Vagina (tissue), 2 donors: ENCODE results near the gene PEX26. TPM values are rescaled to one million over a fixed set of nuclear protein-coding genes. Genes with fewer than 3 reads are reported as not detected.

ENCODE experiments used
- DNase-seq, 2 donors: peaks; one replicate each; pipeline ENCODE4 v3.0.0-alpha.2; 2017; ENCODE audit errors: extremely low spot score in 2 of 2
- H3K27ac ChIP-seq: fragments of 200-600 bp; sonication (generic); one replicate; pipeline ENCODE4 v1.5.1; 2019
- H3K27me3 ChIP-seq: fragments of 200-600 bp; sonication (generic); one replicate; pipeline ENCODE4 v1.5.1; 2019
- H3K36me3 ChIP-seq, 2 donors: fragments of 200-600 bp; sonication (generic); one replicate each; pipeline ENCODE4 v1.5.1; 2017 to 2019
- H3K4me1 ChIP-seq: fragments of 200-600 bp; sonication (generic); one replicate; pipeline ENCODE4 v1.5.1; 2019
- H3K4me3 ChIP-seq, 2 donors: fragments of 200-600 bp; sonication (generic); 1 replicate in 1 of 2; 2 replicates in 1 of 2; pipeline ENCODE4 v1.5.1; 2016 to 2019
- H3K9me3 ChIP-seq: fragments of 200-600 bp; sonication (generic); one replicate; pipeline ENCODE4 v1.5.1; 2019
- CTCF ChIP-seq, 3 experiments: fragments of 450-650 bp in 2 of 3; fragments of 200-600 bp in 1 of 3; sonication (generic) in 1 of 3; IDR thresholded peaks; one replicate each; pipeline ENCODE4 v1.5.1; 2017 to 2019; ENCODE audit warnings: antibody characterized with exemption in 3 of 3, mild to moderate bottlenecking in 2 of 3, moderate library complexity in 2 of 3
- POLR2A ChIP-seq, 2 donors: fragments of 450-650 bp; IDR thresholded peaks; one replicate each; pipeline ENCODE4 v1.6.1; 2017; ENCODE audit warnings: antibody characterized with exemption in 2 of 2, mild to moderate bottlenecking in 2 of 2, moderate library complexity in 2 of 2
- POLR2AphosphoS5 ChIP-seq, 2 donors: sonication (generic); formaldehyde crosslinking; IDR thresholded peaks; one replicate each; pipeline ENCODE4 v1.9.0; 2017; ENCODE audit warnings: antibody characterized with exemption in 2 of 2, mild to moderate bottlenecking in 2 of 2, low read depth in 1 of 2; ENCODE audit not compliant: insufficient read depth in 1 of 2
- intact Hi-C: fragments of 100-400 bp; cut with DNase I; formaldehyde crosslinking; loops from one replicate; pipeline ENCODE4 v1.15.1; 2023
- total RNA-seq: library from RNA; depleted of rRNA; stranded (reverse); fragments of >200 nt; gene quantifications from one replicate; pipeline ENCODE4 v1.2.3, GENCODE V29; 2016

The PEX26 gene
- total RNA-seq, 1 donor from 2014 or later, result 25.5 TPM

DNA sequence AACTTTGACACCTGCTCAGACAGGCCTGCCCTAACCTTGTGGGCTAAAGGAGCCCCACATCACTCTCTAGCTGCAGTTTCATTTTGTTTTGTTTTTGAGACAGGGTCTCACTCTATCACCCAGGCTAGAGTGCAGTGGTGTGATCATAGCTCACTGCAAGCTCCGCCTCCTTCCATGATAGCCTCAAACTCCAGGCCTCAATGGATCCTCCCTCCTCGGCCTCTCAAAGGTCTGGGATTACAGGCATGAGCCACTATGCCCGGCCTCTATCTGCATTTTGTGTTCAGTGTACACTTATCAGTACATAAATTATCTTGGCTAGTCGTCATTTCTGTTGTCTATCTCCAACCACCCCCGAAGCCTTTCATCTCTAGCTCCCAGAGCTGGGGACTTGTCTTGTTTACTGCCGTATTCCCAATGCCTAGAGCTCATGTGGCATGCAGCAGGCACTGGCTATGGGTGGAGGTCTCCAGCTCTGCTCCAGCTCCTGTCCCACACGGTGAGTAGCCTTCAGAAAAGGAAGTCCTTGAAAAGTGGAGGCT is 22.1 kb upstream of the PEX26 start:
- Histone ChIP-seq H3K4me1 (peaks cover 31% of the 10 kb centered on the region), H3K4me3 (no peak overlapping the region), H3K36me3 (no peaks in the 10 kb centered on the region), H3K27ac (peak overlapping the region; percentile 94), H3K9me3 (no peaks in the 10 kb centered on the region), H3K27me3 (no peaks in the 10 kb centered on the region)
- DNase-seq, result no peak
- intact Hi-C loops, result no loop called here
- TF ChIP-seq CTCF (IDR thresholded peaks at IDR 0.05), result no peak
- TF ChIP-seq POLR2A (IDR thresholded peaks at IDR 0.05), result no peak
- TF ChIP-seq POLR2AphosphoS5 (IDR thresholded peaks at IDR 0.05; ENCODE audit: insufficient read depth in 1 of 2, low read depth in 1 of 2), result no peak

DNA sequence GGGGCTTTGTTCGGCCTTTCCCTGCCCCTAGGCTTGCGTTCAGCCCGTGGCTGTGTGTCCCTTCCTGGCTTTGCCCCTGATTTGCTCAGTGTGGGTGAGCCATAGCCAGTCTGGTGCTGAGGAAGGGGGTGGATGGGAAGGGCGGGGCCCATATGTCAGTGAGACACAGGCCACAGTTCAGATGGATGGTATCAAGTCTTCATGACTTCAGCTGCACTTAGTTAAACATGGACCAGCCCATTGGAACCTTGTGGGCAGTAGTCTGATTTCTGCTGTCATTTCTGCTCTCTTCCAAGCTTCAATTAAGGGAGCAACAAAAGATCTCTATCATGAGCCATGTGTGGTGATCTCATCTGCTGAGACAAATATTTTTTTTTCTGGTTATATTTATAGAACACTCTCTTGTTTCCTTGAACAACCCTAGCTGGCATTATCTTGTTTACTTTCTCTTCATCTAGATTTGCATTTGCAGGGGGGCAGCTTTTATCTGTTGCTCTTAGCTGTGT is 21.6 kb upstream of the PEX26 start:
- H3K4me1 ChIP-seq, result peaks cover 31% of the 10 kb centered on the region
- intact Hi-C loops, result no loop called here
- no peaks in the 10 kb centered on the region for H3K9me3 ChIP-seq
- peak overlapping the region; percentile 94 for H3K27ac ChIP-seq
- no peaks in the 10 kb centered on the region for H3K27me3 ChIP-seq
- TF ChIP-seq POLR2A (IDR thresholded peaks at IDR 0.05) (no peak), CTCF (IDR thresholded peaks at IDR 0.05) (no peak), POLR2AphosphoS5 (IDR thresholded peaks at IDR 0.05; ENCODE audit: insufficient read depth in 1 of 2, low read depth in 1 of 2) (peak; percentile 53 to 85)
- H3K4me3 ChIP-seq, result no peak overlapping the region
- no peaks in the 10 kb centered on the region for H3K36me3 ChIP-seq
- DNase-seq, result no peak

DNA sequence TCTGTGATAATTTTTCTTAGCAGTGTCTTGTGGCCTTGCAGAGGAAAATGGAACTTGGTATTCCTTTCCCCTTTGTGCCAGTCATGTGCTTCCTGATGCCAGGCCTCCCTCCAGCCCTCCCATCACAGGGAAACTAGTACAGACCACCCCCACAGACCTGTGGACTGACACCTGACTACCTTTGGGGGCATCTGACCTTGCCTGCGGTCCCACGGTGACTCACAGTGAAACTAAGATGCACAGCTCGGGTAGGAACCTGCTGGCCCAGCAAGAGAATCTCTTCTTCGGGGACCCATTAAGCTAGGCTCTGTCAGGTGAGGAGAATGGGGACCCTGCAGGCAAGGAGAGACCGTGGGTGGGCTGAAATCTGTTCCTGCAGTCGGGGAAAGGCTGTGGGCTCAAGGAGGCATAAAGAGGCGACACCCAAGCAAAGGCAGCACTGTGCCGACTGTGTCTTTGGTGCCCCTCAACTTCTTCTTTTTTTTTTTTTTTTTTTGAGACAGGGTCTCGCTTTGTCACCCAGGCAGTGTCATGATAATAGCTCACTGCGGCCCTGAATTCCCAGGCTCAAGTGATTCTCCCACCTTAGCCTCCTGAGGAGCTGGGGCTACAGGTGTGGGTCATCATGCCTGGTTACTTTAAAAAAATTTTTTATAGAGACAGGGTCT is 20.8 kb upstream of the PEX26 start:
- no peaks in the 10 kb centered on the region for H3K27me3 ChIP-seq
- H3K36me3 ChIP-seq, result no peaks in the 10 kb centered on the region
- DNase-seq, result no peak
- peaks cover 31% of the 10 kb centered on the region for H3K4me1 ChIP-seq
- H3K4me3 ChIP-seq, result no peak overlapping the region
- H3K9me3 ChIP-seq, result no peaks in the 10 kb centered on the region
- intact Hi-C loops, result no loop called here
- TF ChIP-seq POLR2A (IDR thresholded peaks at IDR 0.05) (no peak), POLR2AphosphoS5 (IDR thresholded peaks at IDR 0.05; ENCODE audit: insufficient read depth in 1 of 2, low read depth in 1 of 2) (no peak), CTCF (IDR thresholded peaks at IDR 0.05) (no peak)
- peak overlapping the region; percentile 94 for H3K27ac ChIP-seq

DNA sequence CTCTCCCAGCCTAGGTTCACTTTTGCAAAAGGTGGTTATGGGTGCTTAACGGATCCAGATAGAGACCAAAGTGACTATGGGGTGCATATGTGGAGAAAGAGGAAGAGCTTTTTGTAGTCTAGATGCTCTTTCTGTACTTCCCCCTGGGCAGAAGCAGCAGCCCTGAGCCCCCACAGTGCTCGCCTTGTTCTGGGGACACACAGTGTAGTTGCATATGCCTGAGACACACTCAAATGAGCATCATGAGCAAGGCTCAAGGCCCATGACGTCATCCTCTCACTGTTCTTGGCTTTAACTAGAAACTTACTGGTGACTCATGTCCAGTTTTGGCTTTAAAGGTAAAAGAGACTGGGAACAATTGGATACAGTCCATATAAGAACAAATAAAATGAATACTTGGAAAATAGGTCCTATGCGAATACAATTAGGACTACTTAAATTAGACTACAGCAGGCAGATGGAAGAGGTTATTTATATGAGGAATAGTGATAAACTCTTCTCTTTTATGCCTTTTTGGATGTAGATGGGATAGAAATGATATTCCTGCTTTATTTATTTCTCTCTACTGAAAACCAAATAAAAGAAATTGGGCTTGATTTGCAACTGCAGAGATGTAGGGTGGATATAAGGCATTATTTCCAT is 20.1 kb upstream of the PEX26 start:
- Histone ChIP-seq H3K36me3 (no peaks in the 10 kb centered on the region), H3K4me3 (no peak overlapping the region), H3K27ac (peak overlapping the region; percentile 94), H3K27me3 (no peaks in the 10 kb centered on the region), H3K9me3 (no peaks in the 10 kb centered on the region), H3K4me1 (peaks cover 31% of the 10 kb centered on the region)
- TF ChIP-seq POLR2AphosphoS5 (IDR thresholded peaks at IDR 0.05; ENCODE audit: insufficient read depth in 1 of 2, low read depth in 1 of 2) (peak in 1 of 2 donors; percentile 100), CTCF (IDR thresholded peaks at IDR 0.05) (no peak), POLR2A (IDR thresholded peaks at IDR 0.05) (peak in 1 of 2 donors; percentile 20)
- intact Hi-C loops, result no loop called here
- DNase-seq, result peak in 1 of 2 donors; percentile 98
